Endometrial microvascular endothelial cells (primary cell): Measurements from ENCODE around the gene ELSPBP1. TPM values are rescaled to one million over a fixed set of nuclear protein-coding genes. Genes with fewer than 3 reads are reported as not detected.
"Not testable (repeated sequence)": the region's sequence is repeated elsewhere in the genome, so short reads cannot be mapped to it uniquely, and the experiment has no call there.

Experiments used
- in situ Hi-C: cut with HindIII; loops from 2 replicates; pipeline ENCODE4 v1.10.0; 2017; ENCODE audit warnings: low sequenced_read_pairs, low pct_unique_long_range_greater_than_20kb; ENCODE audit errors: inconsistent ontology term
- total RNA-seq: library from RNA; depleted of rRNA; stranded (reverse); fragments of >200 nt; gene quantifications from one replicate; pipeline ENCODE4 v1.2.3, GENCODE V29; 2015; ENCODE audit errors: inconsistent ontology term

The ELSPBP1 gene
- total RNA-seq, 1 donor from 2014 or later, result not detected

DNA sequence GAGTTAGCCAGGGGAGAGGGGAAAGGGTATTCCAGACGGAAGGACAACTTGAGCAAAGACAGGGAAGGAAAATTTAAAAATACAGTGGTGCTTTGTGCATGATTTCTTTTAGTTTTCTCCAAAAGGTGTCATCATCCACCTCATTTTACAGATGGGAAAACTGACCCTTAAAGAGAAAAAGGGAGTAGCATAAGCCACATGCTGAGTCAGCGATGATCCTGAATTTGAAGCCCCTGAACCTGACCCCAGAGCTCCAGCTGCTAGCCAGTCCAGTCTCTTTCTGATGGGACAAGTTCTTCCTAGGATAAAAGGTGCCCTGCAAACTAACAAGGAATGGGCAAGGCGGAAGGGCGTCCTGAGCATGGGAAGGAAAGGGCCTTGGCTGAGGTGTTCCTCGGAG, 39.2 kb downstream of the ELSPBP1 start:
- in situ Hi-C loops, result no loop called here

DNA sequence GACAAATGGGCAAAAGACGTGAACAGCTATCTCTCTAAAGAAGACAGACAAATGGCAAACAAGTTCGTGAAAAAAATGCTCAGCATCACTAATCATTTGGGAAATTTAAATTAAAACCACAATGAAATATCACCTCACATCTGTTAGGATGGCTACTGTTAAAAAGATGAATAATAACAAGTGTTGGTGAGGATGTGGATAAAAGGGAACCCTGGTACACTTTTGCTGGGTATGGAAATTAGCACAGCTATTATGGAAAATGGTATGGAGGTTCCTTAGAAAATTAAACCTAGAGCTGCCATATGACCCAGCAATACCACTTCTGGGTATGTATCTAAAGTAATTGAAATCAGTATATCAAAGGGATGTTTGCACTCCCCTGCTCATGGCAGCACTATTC, 42.3 kb downstream of the ELSPBP1 start:
- in situ Hi-C loops, result no loop called here

DNA sequence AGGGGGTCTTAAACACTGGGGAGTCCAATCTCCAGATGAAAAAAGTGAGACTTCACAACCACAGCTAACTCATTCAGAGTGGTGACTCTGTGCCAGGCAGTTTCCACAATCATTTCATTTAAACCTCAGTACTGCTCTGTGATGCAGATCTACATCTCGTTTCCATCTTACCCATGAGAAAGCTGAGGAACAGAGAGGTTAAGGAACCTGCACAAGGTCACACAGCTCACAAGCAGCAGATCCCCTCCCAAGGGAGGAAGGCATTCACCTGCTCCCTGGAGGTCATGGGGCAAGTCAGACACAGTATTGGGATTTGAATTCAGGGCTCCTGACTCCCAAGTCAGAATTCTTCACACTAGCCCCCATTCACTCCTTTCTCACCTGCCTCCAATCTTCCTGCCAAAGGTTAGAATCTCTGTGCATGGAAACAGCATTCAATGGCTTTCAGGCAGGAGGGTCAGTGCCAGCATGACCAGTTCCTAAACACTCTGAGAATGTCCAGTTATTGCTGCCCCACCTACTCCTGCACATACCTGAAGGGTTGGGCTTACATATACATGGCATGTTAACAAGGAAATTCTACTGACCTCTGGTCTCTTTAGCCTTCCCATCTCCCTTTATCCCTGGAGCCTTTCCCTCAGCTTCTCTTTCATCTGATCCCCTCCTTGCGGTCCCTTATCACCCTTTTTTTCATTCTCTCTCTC, 47.6 kb downstream of the ELSPBP1 start:
- in situ Hi-C loops, result no loop called here

DNA sequence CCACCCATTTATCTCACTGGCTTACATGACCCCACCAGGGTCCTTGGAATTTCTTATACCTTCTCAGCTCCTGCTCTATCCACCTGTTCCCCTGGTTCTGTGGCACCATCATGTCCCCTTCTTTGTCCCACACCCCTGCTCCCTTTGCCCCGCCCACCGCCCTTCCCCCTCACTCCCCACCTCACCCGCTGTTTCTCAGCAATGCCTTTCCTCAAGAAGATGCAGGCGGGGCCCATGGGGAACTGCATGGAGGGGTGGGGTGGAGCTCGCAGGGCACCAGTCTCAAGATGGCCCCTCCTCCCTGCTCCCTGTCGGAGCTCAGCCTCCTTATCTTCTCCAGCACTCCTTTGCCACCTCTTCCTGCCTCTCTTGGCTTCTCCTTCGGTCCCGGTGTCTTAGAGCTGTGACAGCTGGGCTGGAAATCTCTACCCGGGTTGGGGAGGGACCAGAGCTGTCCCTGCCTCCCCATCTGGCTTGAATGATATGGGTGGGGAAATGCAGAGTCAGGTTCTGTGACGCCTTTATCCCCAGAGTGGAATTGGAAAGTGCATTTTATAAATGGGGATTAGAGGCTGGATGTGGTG, 49.3 kb downstream of the ELSPBP1 start, which contains the start of gene CABP5:
Gene CABP5, minus strand, starts transcription at position 405 of the 584 bp plus-strand sequence. Its CDS starts 157 bp downstream, at position 248.
- in situ Hi-C loops, result no loop called here

DNA sequence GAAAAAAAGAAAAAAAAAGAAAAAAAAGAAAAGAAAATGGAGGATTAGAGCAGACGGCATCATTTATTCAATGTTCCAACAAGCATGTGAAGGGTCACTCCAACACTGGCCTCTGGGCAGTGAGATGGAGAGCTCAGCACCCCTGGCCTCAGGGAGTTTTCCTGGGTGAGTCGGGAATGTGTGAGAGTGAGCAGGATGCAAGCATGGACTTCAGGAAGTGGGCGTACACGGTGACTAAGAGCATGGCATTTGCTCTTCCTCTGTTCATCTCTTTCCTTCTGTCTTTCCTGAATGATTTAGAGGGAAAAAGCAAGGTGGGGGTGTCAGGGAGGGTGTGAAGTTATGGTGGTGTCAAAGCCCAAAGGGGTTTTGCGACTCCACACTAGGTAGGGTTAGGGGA, 50.1 kb downstream of the ELSPBP1 start:
- in situ Hi-C loops, result no loop called here

DNA sequence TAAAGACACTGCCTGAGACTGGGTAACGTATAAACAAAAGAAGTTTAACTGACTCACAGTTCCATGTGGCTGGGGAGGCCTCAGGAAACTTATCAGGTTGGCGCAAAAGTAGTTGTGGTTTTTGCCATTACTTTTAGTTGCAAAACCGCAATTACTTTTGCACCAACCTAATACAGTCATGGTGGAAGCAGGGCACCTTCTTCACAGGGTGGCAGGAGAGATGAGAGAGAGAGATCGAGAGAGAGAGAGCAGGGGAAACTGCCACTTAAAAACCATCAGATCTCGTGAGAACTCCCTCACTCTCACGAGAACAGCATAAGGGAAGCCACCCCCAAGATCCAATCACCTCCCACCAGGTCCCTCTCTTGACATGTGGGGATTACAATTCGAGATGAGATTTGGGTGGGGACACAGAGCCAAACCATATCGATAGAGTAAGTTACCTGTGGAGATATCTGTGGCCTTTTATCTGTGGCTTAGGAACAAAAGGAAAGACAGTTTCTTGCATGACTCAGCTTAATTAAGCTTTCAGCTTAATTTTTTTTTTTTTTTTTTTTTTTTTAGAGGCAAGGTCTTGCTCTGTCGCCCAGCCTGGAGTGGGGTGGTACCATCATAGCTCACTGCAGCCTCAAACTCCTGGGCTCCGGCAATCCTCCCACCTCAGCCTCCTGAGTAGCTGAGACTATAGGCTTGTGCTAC, 57.1 kb downstream of the ELSPBP1 start:
- in situ Hi-C loops, result no loop called here

DNA sequence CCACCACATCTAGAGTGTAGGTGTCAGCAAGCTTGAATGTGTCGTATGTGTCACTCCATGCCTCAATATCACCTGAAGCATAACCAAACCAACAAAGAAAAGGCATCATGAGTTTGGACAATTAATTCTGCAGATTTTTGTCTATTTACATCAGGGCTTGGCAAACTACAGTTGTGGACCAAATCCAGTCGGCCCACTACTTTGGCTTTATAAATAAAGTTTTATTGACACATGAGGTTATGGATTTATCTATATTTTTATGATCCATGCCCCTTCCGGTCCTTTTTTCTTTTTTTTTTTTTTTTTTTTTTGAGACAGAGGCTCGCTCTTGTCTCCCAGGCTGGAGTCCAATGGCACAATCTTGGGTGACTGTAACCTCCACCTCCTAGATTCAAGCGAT, 58.6 kb downstream of the ELSPBP1 start:
- in situ Hi-C loops, result no loop called here

DNA sequence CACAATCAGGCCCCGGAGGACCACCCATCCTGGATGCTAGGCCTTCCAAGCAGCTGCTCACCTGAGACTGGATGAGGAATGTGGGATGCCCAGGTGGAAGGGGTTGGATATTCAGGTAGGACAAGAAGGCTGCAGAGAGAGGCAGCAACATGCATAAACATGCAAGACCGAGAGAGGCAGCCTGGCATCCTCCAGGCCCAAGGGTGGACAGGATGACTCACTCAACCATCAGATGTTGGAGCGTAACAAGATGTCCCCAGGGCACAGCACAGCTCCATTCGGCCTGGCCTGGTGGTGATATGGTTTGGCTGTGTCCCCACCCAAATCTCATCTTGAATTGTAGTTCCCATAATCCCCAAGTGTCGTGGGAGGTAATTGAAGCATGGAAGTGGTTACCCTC, 59.4 kb downstream of the ELSPBP1 start:
- in situ Hi-C loops, result no loop called here

DNA sequence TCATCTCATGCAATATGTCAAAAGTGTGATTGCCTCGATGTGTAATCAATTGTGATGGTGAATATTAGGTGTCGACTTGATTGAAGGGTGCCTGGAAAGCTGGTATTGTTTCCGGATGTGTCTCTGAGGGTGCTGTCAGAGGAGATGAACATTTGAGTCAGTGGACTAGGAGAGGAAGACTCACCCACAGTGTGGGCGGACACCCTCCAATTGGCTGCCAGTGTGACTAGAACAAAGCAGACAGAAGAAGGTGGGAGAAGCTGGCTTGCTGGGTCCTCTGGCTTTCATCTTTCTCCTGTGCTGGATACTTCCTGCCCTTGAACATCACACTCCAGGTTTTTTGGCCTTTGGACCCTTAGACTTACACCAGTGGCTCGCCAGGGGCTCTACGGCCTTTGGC, 64.9 kb downstream of the ELSPBP1 start:
- in situ Hi-C loops, result no loop called here

DNA sequence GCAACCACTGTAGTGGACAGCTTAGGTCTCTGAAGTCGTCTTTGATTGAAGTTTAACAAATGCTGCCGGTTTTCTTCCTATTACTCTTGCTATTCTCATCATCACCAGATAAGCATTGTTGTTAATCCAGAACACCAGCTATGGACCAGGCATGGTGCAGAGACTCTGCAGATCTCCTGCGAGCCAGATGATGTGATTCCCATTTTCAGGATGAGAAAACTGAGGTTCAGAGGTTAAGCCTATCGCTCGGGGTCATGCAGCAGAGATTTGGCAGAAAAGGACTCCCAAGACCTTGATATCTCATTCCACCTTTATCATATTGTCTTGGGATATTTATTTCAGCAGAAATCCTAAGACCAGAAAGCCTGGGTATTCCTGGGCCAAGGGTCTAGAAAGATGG, 65.9 kb downstream of the ELSPBP1 start:
- in situ Hi-C loops, result no loop called here

DNA sequence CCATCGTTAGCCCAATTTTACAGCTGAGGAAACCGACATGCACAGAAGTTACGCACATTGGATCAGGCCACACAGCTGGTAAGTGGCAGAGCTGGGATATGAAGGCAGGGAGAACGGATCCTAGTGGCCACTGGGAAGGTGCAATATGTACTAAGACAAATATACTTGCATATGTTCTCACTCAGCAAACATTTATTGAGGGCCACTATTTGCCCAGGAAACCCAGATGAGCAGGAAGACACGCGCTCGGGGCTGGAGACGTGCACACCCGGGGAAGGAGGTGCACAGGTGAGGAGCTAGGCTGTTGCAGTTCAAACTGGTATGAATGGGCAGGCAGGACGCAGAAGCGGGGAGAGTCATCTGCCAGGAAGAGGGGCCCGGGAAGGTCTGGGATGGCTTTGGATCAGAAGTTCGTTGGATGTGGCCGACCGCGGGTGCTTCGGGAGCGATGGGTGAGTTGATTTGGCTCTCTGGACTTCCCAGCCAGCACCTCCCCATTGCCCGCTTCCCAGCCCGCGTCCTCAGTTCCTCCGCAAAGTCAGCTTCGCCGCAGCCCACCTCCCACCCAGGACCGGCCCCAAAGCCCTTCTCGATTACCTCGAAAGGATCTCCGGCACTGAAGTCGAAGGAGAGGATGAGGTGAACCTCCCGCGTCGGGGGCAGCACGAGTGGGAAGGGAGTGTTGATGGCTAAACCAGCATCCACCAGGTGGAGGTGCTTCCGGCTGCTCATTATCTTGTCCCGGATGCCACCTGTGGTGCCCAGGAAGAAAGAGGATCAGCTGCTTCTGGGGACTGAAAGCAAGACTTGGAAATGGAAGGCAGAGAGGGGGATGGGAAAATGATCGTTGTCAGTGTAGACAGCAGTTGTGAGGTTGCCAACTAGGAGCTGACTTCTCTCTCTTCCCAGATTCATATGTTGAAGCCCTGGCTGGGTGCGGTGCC, 67.2 kb downstream of the ELSPBP1 start:
- in situ Hi-C loops, result no loop called here

DNA sequence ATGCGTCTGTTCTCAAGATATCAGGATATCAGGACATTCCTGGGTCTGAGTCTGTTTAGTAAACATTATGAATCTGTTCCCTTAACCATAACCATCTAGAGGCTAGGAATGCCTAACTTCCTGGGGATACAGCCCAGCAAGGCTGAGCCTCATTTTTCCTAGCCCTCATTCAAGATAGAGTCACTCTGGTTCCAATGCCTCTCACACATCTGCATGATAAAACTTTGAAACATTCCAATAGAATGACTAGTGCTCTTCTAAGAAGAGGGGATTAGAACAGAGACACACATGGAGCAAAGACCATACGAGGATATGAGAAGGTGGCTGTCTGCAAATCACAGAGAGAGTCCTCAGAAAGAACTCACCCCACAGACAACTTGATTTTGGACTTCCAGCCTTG, 70.1 kb downstream of the ELSPBP1 start:
- in situ Hi-C loops, result no loop called here

DNA sequence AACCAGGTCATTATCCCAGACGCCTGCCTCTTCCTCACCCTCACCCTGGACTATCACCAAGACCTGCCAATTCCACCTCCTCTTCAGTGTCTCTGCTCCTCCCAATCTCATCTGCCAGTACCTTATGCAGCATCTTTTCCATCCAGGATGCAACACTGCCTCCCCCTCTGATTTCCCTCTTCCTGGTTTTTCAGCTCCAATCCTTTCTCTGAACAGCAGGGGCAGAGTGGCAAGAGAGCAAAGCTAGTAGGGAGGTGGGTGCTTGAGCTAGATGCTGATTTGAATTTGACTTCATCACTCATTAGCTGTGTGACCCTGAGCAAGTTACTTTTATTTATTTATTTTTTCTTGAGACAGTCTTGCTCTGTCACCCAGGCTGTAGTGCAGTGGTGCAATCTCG, 75.0 kb downstream of the ELSPBP1 start:
- in situ Hi-C loops, result no loop called here

DNA sequence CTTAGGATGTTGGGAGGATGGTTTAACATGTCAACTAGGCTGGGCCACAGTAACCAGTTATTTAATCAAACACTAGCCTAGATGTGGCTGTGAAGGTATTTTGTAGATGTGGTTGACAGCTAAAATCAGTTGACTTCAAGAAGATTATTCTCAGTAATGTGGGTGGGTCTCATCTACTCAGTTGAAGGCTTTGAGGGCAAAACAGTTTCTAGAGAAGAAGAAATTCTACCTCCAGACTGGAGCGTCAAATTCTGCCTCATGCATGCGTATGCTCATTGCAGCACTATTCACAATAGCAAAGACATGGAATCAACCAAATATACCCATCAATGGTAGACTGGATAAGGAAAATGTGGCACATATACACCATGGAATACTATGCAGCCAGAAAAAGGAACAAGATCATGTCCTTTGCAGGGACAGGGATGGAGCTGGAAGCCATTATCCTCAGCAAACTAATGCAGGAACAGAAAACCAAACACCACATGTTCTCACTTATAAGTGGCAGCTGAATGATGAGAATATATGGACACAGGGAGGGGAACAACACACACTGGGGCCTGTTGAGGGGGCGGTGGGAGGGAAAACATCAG, 75.8 kb downstream of the ELSPBP1 start:
- in situ Hi-C loops, result not testable (repeated sequence)

Other genes starting within 250 kb of the ELSPBP1 start
- gene NOP53, start 249.1 kb upstream of the ELSPBP1 start, total RNA-seq, result 149 TPM
- gene SELENOW, start 215.9 kb upstream of the ELSPBP1 start, total RNA-seq, result 718 TPM
- gene TPRX1, start 190.1 kb upstream of the ELSPBP1 start, total RNA-seq, result not detected
- not detected for gene CRX, start 172.7 kb upstream of the ELSPBP1 start, total RNA-seq
- gene TPRX2, start 135.4 kb upstream of the ELSPBP1 start, total RNA-seq, result not detected
- not detected for gene SULT2A1, start 108.3 kb upstream of the ELSPBP1 start, total RNA-seq
- not detected for gene BSPH1, start 2.5 kb upstream of the ELSPBP1 start, total RNA-seq
- gene CABP5, start 49.4 kb downstream of the ELSPBP1 start, total RNA-seq, result not detected
- gene PLA2G4C, start 116.2 kb downstream of the ELSPBP1 start, total RNA-seq, result 17.3 TPM
- gene LIG1, start 175.7 kb downstream of the ELSPBP1 start, total RNA-seq, result 46.6 TPM
- 3.6 TPM for gene ZSWIM9, start 176.0 kb downstream of the ELSPBP1 start, total RNA-seq